Hepatocyte (in vitro differentiated cells): ENCODE results near the gene SAMD4A.

Experiments used
- CTCF ChIP-seq: fragments of 200-600 bp; sonication (generic); IDR thresholded peaks from 2 replicates; pipeline ENCODE4 v1.5.1; 2016; ENCODE audit warnings: antibody characterized with exemption, mild to moderate bottlenecking; ENCODE audit not compliant: poor library complexity
- EZH2 ChIP-seq: fragments of 200-600 bp; sonication (generic); IDR thresholded peaks from 2 replicates; pipeline ENCODE4 v1.6.1; 2016; ENCODE audit warnings: antibody characterized with exemption, mild to moderate bottlenecking, borderline replicate concordance
- EZH2phosphoT487 ChIP-seq: fragments of 200-600 bp; sonication (generic); IDR thresholded peaks from one replicate; pipeline ENCODE4 v1.6.1; 2018; ENCODE audit warnings: antibody characterized with exemption, mild to moderate bottlenecking, low read depth, moderate library complexity; ENCODE audit not compliant: unreplicated experiment, severe bottlenecking

GRCh38 chr14:54777395-54777794 lies 210.5 kb downstream of the SAMD4A start:
- no peak for TF ChIP-seq CTCF
- no peak for TF ChIP-seq EZH2
- no peak for TF ChIP-seq EZH2phosphoT487
